HTR-8/SVneo (cell line): ENCODE data around the gene POLR2H.

Experiments used
- DNase-seq: peaks from one replicate; pipeline ENCODE4 v3.0.0; 2011; ENCODE audit warnings: low spot score, mixed read lengths; ENCODE audit not compliant: insufficient read length
- FAIRE-seq: peaks from 2 replicates; lab custom pipeline; 2011; peaks lifted over from hg19 to GRCh38; lab: Jason Lieb, UNC

The POLR2H gene

DNA sequence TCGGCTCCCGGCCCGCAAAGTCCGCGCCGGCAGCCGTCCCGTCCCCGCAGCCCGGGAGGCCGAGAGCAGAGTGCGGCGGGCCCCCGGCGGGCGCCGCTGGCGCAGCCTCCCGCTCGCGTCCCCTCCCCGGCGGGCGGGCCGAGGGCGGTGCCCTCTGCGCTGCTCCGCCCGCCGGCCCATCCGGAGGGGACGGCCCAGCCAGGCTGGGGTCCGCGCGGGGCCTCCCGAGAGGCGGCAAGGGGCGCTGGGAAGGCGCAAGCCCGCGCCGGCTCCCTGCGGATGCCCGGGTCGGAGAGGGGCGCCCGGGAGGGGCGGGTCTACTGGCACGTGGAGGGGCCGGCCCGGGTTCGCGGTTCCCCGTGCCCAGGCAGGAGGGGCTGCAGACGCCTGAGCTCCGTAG lies at the start of gene POLR2H, which contains the start of gene CLCN2:
TSS of gene POLR2H (plus strand) at position 179 of the 400 bp plus-strand sequence. CDS start 1,783 bp downstream, outside the sequence.
TSS of gene CLCN2 (minus strand) at position 74 of the 400 bp plus-strand sequence. CDS start 126 bp downstream, outside the sequence.
- FAIRE-seq (peak; percentile 72), DNase-seq (peak; percentile 59)

DNA sequence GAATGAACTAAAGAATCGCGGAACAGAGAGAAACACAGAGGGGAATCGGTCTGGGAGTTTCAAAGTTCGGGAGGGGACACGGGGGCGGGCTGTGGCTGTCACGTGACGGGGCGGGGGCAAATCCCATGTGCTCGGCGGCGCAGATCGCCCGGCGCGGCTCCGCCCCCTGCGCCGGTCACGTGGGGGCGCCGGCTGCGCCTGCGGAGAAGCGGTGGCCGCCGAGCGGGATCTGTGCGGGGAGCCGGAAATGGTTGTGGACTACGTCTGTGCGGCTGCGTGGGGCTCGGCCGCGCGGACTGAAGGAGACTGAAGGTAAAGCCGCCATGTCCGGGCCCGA lies 47.2 kb upstream of the POLR2H start, which contains the start of gene EIF4G1:
TSS of gene EIF4G1 (plus strand) at position 244 of the 337 bp plus-strand sequence. CDS start 1,191 bp downstream, outside the sequence.
- FAIRE-seq = peak; percentile 83
- DNase-seq = peak; percentile 92

DNA sequence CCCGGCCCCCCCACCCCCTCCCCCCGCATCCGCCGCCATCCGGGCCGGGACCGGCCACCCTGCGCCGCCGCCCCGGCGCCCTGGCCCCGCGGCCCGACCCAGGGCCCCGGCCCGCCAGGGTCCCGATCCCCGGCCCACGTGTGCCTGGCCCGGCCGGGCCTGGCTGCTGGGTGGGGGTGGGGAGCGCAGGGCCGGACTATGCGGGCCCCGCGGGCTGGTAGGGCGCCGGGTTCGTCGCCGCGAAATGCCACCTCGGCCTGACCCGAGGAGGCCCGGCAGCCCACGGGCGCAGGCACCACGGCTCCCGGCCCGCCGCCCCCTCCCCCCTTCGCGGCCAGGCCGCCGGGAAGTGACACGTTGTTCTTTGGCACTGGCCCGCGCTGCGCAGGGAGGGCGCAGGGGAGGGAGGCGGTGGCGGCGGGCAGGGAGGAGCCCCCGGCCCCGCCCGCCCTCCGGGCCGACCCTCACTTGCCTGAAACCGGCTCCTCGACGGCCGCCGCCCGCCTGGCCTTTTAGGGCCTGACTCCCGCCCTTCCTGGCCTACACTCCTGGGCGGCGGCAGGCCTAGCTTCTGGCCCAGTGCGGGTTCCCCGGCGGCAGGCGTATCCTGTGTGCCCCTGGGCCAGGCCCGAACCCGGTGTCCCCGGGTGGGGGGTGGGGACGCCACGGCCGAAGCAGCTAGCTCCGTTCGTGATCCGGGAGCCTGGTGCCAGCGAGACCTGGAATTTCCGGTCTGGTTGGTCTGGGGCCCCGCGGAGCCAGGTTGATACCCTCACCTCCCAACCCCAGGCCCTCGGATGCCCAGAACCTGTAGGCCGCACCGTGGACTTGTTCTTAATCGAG lies 46.6 kb upstream of the POLR2H start:
- DNase-seq (no peak), FAIRE-seq (no peak)

DNA sequence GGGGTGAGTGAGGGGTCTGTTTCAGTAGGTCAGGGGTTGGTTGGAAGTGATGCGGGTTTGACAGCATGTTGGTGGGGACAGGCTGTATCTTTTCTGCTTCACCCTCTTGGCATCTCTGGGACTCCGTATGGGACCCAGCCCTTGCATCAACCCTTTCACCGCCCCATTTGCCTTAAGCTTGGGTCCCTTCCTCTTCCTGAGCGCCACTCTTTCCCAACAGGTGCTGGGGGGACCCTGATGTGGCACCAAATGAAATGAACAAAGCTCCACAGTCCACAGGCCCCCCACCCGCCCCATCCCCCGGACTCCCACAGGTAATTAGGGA lies 46.0 kb upstream of the POLR2H start:
- DNase-seq (no peak), FAIRE-seq (no peak)

DNA sequence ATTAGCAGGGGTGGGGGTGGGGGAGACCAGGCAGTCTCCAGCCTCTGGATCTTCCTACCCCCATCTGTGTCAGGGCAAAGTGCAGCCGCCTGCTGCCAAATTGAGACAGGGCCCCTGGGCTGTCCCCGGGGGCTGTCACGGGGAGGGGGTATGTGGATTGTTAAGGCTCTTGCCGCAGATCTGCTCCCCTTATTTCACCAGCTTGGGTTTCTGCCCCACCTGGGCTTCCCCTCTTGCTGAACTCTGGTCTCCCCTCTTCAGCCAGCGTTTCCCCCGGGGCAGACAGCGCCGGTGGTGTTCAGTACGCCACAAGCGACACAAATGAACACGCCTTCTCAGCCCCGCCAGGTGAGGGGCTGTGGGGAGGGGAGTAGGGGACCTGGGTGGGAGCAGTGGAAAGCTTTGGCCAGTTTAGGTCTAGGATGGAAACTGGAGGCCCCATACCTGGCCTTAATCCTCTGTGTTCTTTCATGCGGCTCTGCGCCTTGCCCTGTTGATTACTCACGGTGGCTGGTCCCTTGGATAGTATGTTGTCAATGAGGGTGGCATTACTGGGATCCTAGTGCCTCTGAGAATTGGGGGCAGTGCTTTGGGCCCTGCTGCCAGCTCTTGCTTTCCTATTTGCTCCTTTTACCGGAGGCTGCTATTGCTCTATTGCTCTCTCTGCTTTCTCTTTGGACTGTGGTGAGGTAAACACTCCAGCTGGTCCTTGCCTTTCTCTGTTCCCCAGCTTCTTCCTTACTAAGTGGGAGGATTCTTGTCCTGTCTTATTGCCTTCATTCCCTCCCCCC lies 45.4 kb upstream of the POLR2H start:
- FAIRE-seq (no peak), DNase-seq (no peak)

DNA sequence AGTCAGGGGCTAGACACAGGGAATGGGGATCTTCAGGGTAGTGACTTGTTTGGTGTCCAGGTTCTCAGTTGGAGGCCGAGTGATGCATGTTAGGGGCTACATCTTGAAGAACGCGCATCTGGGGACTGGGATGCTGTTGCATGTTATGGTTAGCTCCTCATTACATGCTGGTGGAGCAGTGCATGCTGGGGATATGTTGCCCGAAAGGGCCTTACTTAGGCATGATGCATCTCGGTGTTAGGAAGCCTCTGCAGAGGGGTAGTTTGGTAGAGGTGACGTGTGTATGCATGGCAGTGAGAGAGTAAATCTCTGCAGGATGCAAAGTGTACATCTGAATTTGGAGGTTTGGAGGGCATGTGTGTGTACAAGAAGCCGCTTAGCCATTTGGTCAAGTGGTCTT lies 44.7 kb upstream of the POLR2H start:
- FAIRE-seq = no peak
- DNase-seq = no peak

DNA sequence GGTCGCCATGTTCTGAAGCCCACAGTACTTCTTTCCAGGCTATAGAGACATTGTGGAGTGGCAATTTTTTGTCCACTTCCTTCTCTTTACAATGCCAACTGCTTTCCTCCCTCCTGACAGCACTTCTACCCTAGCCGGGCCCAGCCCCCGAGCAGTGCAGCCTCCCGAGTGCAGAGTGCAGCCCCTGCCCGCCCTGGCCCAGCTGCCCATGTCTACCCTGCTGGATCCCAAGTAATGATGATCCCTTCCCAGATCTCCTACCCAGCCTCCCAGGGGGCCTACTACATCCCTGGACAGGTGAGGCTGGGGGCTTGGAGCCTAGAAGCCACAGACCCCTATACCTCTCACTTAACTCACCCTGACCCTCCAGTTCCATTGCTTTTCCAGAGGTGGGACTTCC lies 44.3 kb upstream of the POLR2H start:
- FAIRE-seq (no peak), DNase-seq (no peak)

DNA sequence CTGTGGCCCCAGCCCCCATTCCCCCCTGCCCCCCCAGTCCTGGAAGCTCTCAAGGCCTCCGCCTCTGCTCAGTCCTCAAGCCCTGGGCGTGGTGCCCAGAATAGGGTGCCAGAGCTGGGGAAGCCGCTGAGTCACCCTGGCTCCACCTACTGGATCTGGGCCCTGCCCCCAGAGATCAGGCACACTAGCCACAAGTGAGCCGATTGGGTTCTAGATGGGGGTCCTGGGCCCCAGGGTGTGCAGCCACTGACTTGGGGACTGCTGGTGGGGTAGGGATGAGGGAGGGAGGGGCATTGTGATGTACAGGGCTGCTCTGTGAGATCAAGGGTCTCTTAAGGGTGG lies 41.4 kb upstream of the POLR2H start:
- peak; percentile 96 for DNase-seq
- peak; percentile 67 for FAIRE-seq

DNA sequence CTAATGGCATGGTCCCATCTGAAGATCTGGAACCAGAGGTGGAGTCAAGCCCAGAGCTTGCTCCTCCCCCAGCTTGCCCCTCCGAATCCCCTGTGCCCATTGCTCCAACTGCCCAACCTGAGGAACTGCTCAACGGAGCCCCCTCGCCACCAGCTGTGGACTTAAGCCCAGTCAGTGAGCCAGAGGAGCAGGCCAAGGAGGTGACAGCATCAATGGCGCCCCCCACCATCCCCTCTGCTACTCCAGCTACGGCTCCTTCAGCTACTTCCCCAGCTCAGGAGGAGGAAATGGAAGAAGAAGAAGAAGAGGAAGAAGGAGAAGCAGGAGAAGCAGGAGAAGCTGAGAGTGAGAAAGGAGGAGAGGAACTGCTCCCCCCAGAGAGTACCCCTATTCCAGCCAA lies 39.8 kb upstream of the POLR2H start:
- DNase-seq (no peak), FAIRE-seq (no peak)

DNA sequence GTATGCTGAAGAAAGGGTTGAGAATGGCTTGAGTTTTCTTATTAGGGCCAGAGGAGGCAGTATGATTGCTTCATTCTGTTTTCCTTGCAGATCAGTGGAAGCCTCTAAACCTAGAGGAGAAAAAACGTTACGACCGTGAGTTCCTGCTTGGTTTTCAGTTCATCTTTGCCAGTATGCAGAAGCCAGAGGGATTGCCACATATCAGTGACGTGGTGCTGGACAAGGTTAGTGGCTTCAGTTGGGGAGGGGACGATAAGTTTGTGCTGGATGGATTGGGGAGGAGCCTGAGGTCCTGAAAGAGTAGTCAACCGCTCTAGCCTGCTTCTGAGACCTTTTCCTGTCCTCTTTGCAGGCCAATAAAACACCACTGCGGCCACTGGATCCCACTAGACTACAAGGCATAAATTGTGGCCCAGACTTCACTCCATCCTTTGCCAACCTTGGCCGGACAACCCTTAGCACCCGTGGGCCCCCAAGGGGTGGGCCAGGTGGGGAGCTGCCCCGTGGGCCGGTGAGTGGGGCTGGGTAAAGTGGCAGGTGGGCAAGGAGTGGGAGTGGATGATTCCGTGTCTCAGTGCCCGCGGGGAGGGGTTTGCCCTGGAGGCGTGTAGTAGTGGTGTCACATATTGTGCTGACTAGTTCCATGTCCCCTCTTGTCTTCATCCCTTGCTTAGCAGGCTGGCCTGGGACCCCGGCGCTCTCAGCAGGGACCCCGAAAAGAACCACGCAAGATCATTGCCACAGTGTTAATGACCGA lies 38.6 kb upstream of the POLR2H start:
- no peak for FAIRE-seq
- no peak for DNase-seq

DNA sequence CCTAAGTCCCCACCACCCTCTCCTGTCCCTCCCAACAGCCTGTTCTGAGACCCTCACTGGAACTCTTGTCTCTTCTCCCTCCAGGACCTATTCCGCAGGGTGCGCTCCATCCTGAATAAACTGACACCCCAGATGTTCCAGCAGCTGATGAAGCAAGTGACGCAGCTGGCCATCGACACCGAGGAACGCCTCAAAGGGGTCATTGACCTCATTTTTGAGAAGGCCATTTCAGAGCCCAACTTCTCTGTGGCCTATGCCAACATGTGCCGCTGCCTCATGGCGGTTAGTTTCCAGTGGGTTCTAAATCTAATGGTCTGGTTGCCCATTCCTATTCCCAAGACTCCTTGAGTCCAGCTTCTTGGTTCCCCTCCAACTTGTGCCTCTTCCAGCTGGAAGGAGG lies 37.8 kb upstream of the POLR2H start:
- no peak for DNase-seq

DNA sequence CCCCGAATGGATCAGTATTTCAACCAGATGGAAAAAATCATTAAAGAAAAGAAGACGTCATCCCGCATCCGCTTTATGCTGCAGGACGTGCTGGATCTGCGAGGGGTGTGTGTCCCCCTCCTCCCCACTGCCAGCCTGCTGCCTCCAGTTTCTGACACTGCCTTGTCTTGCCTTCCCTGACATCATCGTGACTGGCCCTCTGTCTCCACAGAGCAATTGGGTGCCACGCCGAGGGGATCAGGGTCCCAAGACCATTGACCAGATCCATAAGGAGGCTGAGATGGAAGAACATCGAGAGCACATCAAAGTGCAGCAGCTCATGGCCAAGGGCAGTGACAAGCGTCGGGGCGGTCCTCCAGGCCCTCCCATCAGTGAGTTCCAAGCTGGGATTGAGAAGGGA lies 36.2 kb upstream of the POLR2H start:
- no peak for FAIRE-seq
- DNase-seq = no peak

More for the DNA sequence above, 37.8 kb upstream of the POLR2H start:
- no peak for FAIRE-seq

DNA sequence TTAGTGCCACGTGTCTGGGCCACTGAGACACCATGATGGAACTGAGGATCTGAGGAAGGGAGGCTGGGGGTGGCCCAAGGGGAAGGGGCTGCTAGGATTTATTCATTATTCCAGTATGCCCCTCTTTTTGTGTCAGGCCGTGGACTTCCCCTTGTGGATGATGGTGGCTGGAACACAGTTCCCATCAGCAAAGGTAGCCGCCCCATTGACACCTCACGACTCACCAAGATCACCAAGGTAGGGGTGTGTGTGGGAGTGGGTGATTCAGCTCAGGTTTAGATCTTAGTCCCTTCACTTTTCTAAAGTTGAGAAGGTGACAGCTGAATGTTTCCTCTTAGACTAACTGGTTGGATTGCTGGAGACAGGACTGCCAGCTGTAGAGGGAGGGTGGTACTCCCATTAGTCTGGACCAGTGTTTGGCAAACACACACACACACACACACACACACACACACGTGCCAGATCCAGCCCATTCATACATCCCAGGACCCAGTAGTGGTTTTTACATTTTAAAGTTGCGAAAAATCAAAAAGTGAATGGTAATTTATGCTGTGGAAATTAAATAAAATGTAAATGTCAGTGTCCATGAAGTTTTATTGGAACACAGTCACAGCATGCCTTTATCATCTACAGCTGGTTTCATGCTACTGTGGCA lies 35.7 kb upstream of the POLR2H start:
- FAIRE-seq = no peak
- no peak for DNase-seq

DNA sequence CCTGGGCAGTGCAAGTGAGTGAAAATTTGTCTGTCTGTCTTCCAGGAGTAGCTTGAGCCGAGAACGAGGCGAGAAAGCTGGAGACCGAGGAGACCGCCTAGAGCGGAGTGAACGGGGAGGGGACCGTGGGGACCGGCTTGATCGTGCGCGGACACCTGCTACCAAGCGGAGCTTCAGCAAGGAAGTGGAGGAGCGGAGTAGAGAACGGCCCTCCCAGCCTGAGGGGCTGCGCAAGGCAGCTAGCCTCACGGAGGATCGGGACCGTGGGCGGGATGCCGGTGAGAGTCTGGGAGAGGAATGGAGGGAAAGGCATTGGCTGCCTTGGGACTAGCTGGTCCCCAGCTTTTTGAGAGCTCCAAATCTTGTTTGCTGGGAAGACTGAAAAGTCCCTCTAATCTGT lies 34.3 kb upstream of the POLR2H start:
- no peak for FAIRE-seq
- DNase-seq = no peak

DNA sequence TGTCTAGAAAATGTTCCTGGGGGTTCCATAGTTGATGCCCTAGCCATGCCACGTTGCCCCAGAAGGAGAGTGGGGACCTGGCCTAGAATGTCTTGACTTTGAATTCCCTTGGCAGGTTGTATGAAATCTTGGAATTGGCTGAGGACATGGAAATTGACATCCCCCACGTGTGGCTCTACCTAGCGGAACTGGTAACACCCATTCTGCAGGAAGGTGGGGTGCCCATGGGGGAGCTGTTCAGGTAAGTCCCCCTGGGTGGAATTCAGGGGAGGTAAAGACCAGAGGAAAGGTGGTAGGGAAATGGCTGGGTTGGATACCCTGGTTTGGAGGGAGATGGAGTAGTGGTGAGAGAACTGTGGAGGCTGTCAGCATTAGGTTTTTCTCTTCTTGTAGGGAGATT lies 33.0 kb upstream of the POLR2H start:
- DNase-seq = no peak
- FAIRE-seq = no peak

DNA sequence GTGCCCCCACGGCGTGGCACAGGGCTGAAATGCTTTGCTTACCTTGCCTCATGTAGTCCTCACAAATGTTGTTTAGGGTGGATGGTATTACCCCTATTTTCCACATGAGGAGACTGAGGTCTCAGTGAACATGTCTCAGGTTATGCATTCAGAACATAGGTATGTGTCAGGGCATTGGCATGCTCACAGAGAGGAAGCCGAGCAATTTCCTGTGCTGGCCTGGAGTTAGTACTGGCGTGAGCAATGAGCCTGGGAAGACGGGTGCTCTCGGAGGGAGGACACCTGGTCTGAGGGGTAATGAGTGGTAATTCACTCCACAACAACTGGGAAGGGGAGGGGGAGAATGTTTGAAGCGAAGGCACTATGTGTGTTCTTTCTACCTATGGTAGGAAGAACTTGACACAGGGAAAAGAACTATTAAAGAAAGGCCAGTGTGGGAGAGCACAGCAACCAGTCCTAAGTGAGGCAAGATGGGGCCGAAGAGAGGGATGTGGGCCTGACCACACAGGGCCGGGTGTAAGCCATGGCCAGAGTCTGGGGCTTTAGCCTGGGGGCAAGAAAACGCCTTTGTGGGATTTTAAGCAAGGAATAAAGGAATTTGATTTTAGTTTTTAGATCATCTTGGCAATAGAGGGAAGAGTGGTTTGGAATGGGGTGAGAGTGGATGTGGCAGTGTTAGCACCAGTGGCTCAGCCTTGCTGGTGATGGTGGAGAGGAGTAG lies 29.0 kb upstream of the POLR2H start:
- no peak for FAIRE-seq
- peak; percentile 63 for DNase-seq

DNA sequence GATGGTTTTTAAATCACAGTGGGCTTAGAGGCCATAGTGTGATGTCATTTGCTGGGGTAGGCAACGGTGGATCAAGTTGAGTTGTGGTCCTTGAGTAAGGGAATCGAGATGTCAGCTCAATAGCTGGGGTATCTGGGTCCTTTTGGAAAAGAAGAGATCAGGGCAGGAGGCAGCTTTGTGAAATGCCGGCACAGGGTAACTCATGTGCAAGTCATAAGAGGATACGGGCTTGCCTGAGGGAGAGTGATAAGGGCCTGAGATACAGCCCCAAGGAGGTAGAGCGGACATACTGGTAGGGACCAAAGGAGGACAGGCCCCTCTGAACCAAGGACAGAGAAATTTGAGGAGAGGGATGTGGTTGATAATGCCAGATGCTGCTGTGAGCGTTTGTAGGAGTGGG lies 28.3 kb upstream of the POLR2H start:
- DNase-seq (no peak), FAIRE-seq (no peak)

DNA sequence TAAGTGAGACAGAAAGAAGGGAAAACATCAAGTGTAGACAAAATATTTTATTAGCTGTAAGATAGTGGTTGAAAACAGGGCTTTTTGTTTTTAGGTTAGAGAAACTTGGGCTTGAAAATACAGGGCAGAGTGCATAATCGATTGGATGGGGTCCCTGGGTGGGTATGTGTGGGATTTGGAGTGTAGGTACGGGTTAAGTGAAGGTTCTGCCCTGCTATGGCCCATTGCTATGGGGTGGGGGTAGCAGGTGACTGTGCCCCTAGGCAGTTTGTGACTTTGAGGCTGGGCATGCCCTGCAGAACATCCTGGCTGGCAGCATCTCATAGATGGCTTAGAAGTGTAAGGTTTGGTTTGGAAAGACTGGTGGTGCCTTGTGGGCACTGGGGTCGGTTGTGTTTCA lies 27.8 kb upstream of the POLR2H start:
- FAIRE-seq (no peak), DNase-seq (no peak)

DNA sequence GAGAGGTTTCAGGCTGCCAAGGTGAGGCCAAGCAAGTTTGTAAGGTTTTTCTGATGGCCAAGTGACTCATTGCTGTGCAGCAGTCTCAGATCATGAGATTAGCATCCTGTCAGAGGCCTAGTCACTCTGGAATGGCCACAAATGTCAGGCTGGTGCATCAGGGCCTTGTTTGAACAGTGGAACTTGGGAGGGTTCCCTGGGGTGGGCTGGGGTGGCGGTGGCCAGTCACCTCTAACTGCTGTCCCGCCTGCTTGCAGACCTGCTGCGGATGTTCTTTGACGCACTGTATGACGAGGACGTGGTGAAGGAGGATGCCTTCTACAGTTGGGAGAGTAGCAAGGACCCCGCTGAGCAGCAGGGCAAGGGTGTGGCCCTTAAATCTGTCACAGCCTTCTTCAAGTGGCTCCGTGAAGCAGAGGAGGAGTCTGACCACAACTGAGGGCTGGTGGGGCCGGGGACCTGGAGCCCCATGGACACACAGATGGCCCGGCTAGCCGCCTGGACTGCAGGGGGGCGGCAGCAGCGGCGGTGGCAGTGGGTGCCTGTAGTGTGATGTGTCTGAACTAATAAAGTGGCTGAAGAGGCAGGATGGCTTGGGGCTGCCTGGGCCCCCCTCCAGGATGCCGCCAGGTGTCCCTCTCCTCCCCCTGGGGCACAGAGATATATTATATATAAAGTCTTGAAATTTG lies 26.9 kb upstream of the POLR2H start:
- DNase-seq (no peak), FAIRE-seq (no peak)
